ENCODE data around the gene ADCY7. TPM values are rescaled to one million over a fixed set of nuclear protein-coding genes. Genes with fewer than 3 reads are reported as not detected.

ADCY7 gene
- total RNA-seq, 2 donors from 2014 or later = 78.5 to 104 TPM

- Mint-ChIP-seq H3K27ac (peak overlapping the region; percentile 83 to 98), H3K36me3 (peaks cover 17 to 34% of the 10 kb centered on the region in 2 donors), H3K9me3 (no peaks in the 10 kb centered on the region)
- DNase-seq (ENCODE audit: low spot score in 2 of 2) (no peak), ATAC-seq (no peak)
Measured at GRCh38 chr16:50272111-50272571, 5.8 kb downstream of the ADCY7 start.

GRCh38 chr16:50272687-50273381, 6.5 kb downstream of the ADCY7 start:
- Mint-ChIP-seq H3K9me3 (no peaks in the 10 kb centered on the region), H3K27ac (peak overlapping the region; percentile 98 to 100), H3K36me3 (peaks cover 10 to 34% of the 10 kb centered on the region in 2 donors)
- DNase-seq (ENCODE audit: low spot score in 2 of 2) (no peak), ATAC-seq (no peak)

- H3K9me3 Mint-ChIP-seq = no peaks in the 10 kb centered on the region
- DNase-seq (ENCODE audit: low spot score in 2 of 2) (no peak), ATAC-seq (no peak)
- peak overlapping the region; percentile 98 to 100 for H3K27ac Mint-ChIP-seq
- peaks cover 10 to 37% of the 10 kb centered on the region in 2 donors for H3K36me3 Mint-ChIP-seq
Measured at GRCh38 chr16:50273382-50273690, 7.0 kb downstream of the ADCY7 start.

- DNase-seq (ENCODE audit: low spot score in 2 of 2) (peak in 1 of 2 donors; percentile 55), ATAC-seq (no peak)
- peaks cover 10 to 39% of the 10 kb centered on the region in 2 donors for H3K36me3 Mint-ChIP-seq
- H3K9me3 Mint-ChIP-seq = no peaks in the 10 kb centered on the region
- peak overlapping the region; percentile 98 to 100 for H3K27ac Mint-ChIP-seq
Measured at GRCh38 chr16:50273888-50274325, 7.6 kb downstream of the ADCY7 start.

GRCh38 chr16:50274326-50275097, 8.2 kb downstream of the ADCY7 start:
- Mint-ChIP-seq H3K9me3 (no peaks in the 10 kb centered on the region), H3K36me3 (peaks cover 10 to 45% of the 10 kb centered on the region in 2 donors), H3K27ac (peak overlapping the region; percentile 98 to 100)
- DNase-seq (ENCODE audit: low spot score in 2 of 2) = no peak
- ATAC-seq = peak in 1 of 2 donors; percentile 20

GRCh38 chr16:50275098-50275415, 8.7 kb downstream of the ADCY7 start:
- Mint-ChIP-seq H3K36me3 (peaks cover 10 to 50% of the 10 kb centered on the region in 2 donors), H3K9me3 (no peaks in the 10 kb centered on the region), H3K27ac (peak overlapping the region; percentile 98 to 100)
- DNase-seq (ENCODE audit: low spot score in 2 of 2) (no peak), ATAC-seq (no peak)

GRCh38 chr16:50275428-50276325, 9.3 kb downstream of the ADCY7 start:
- H3K9me3 Mint-ChIP-seq = no peaks in the 10 kb centered on the region
- ATAC-seq (no peak), DNase-seq (ENCODE audit: low spot score in 2 of 2) (peak in 1 of 2 donors; percentile 52)
- peaks cover 10 to 56% of the 10 kb centered on the region in 2 donors for H3K36me3 Mint-ChIP-seq
- peak overlapping the region; percentile 98 to 100 for H3K27ac Mint-ChIP-seq

GRCh38 chr16:50276326-50276640, 9.9 kb downstream of the ADCY7 start:
- H3K9me3 Mint-ChIP-seq = no peaks in the 10 kb centered on the region
- no peak for DNase-seq (ENCODE audit: low spot score in 2 of 2)
- ATAC-seq = no peak
- H3K27ac Mint-ChIP-seq = peak overlapping the region; percentile 81 to 94
- peaks cover 10 to 56% of the 10 kb centered on the region in 2 donors for H3K36me3 Mint-ChIP-seq

- peaks cover 10 to 56% of the 10 kb centered on the region in 2 donors for H3K36me3 Mint-ChIP-seq
- ATAC-seq (peak; percentile 69 to 81), DNase-seq (ENCODE audit: low spot score in 2 of 2) (no peak)
- H3K27ac Mint-ChIP-seq = peak overlapping the region; percentile 81 to 94
- H3K9me3 Mint-ChIP-seq = no peaks in the 10 kb centered on the region
Measured at GRCh38 chr16:50276801-50277555, 10.6 kb downstream of the ADCY7 start.

- peak overlapping the region; percentile 81 to 94 for H3K27ac Mint-ChIP-seq
- peaks cover 10 to 56% of the 10 kb centered on the region in 2 donors for H3K36me3 Mint-ChIP-seq
- no peaks in the 10 kb centered on the region for H3K9me3 Mint-ChIP-seq
Measured at GRCh38 chr16:50278251-50278650, 11.9 kb downstream of the ADCY7 start.

GRCh38 chr16:50279504-50279865, 13.1 kb downstream of the ADCY7 start:
- peak overlapping the region in 1 of 2 donors; percentile 94 for H3K27ac Mint-ChIP-seq
- ATAC-seq (no peak), DNase-seq (ENCODE audit: low spot score in 2 of 2) (no peak)
- H3K36me3 Mint-ChIP-seq = peaks cover 2 to 47% of the 10 kb centered on the region in 2 donors
- no peaks in the 10 kb centered on the region for H3K9me3 Mint-ChIP-seq

More at GRCh38 chr16:50278251-50278650, 11.9 kb downstream of the ADCY7 start:
- DNase-seq (ENCODE audit: low spot score in 2 of 2) = no peak
- no peak for ATAC-seq

GRCh38 chr16:50280932-50281331, 14.6 kb downstream of the ADCY7 start:
- peaks cover 0 to 53% of the 10 kb centered on the region in 2 donors for H3K36me3 Mint-ChIP-seq
- H3K9me3 Mint-ChIP-seq = no peaks in the 10 kb centered on the region
- ATAC-seq (no peak), DNase-seq (ENCODE audit: low spot score in 2 of 2) (no peak)
- peak overlapping the region in 1 of 2 donors; percentile 73 for H3K27ac Mint-ChIP-seq

GRCh38 chr16:50281391-50282009, 15.1 kb downstream of the ADCY7 start:
- peak overlapping the region; percentile 23 to 73 for H3K27ac Mint-ChIP-seq
- peaks cover 2 to 50% of the 10 kb centered on the region in 2 donors for H3K36me3 Mint-ChIP-seq
- H3K9me3 Mint-ChIP-seq = no peaks in the 10 kb centered on the region
- ATAC-seq (no peak), DNase-seq (ENCODE audit: low spot score in 2 of 2) (no peak)

- H3K27ac Mint-ChIP-seq = peak overlapping the region; percentile 73 to 79
- peaks cover 4 to 47% of the 10 kb centered on the region in 2 donors for H3K36me3 Mint-ChIP-seq
- ATAC-seq (peak; percentile 8 to 63), DNase-seq (ENCODE audit: low spot score in 2 of 2) (peak in 1 of 2 donors; percentile 77)
- H3K9me3 Mint-ChIP-seq = no peaks in the 10 kb centered on the region
Measured at GRCh38 chr16:50282010-50282538, 15.7 kb downstream of the ADCY7 start.

GRCh38 chr16:50282955-50283631, 16.7 kb downstream of the ADCY7 start:
- DNase-seq (ENCODE audit: low spot score in 2 of 2) (no peak), ATAC-seq (no peak)
- peak overlapping the region; percentile 79 to 83 for H3K27ac Mint-ChIP-seq
- no peaks in the 10 kb centered on the region for H3K9me3 Mint-ChIP-seq
- peaks cover 4 to 38% of the 10 kb centered on the region in 2 donors for H3K36me3 Mint-ChIP-seq
